HEK293 (cell line): ENCODE measurements around the gene RARRES2.

ENCODE experiments used
- CTCF ChIA-PET: fragments of 350-600 bp; formaldehyde crosslinking; extraction: SDS; loops from one replicate; lab custom pipeline; 2021; ENCODE audit warnings: antibody characterized with exemption; lab: Yijun Ruan, JAX
- POLR2A ChIA-PET: fragments of 300-600 bp; formaldehyde crosslinking; extraction: SDS; loops from one replicate; lab custom pipeline; 2020; ENCODE audit warnings: antibody characterized with exemption, inconsistent platforms; lab: Yijun Ruan, JAX
- H3K27ac ChIP-seq: fragments of 200-500 bp; sonication (Bioruptor generic); 2 replicates; pipeline ENCODE4 v1.5.1; 2014; ENCODE audit warnings: low read depth, low read length, control low read depth, inconsistent platforms; ENCODE audit errors: extremely low read depth
- H3K36me3 ChIP-seq, 2 experiments: fragments of 200-500 bp in 1 of 2; sonication (Bioruptor generic) in 1 of 2; 1 replicate in 1 of 2; 2 replicates in 1 of 2; pipeline ENCODE4 v1.5.1; 2014 to 2017; ENCODE audit warnings: inconsistent platforms in 2 of 2, low read length in 2 of 2; ENCODE audit not compliant: control insufficient read depth in 2 of 2, insufficient read depth in 1 of 2
- H3K4me1 ChIP-seq: fragments of 200-500 bp; sonication (Bioruptor generic); 2 replicates; pipeline ENCODE4 v1.5.1; 2014; ENCODE audit warnings: mild to moderate bottlenecking, low read length, inconsistent platforms; ENCODE audit not compliant: control insufficient read depth, insufficient read depth
- H3K4me3 ChIP-seq: 2 replicates; pipeline ENCODE4 v1.5.1; 2011; ENCODE audit warnings: low read depth, mild to moderate bottlenecking, control low read depth, low read length, moderate library complexity
- H3K9me3 ChIP-seq: fragments of 200-500 bp; sonication (Bioruptor generic); 2 replicates; pipeline ENCODE4 v1.5.1; 2014; ENCODE audit warnings: low read depth, low read length, inconsistent platforms; ENCODE audit not compliant: control insufficient read depth, insufficient read depth
- IKZF3 ChIP-seq: fragments of 450-650 bp; IDR thresholded peaks from 2 replicates; pipeline ENCODE4 v1.5.0; 2018; ENCODE audit warnings: missing biosample characterization, mild to moderate bottlenecking, missing genetic modification characterization, moderate library complexity
- REPIN1 ChIP-seq: fragments of 450-650 bp; formaldehyde crosslinking; IDR thresholded peaks from 2 replicates; pipeline ENCODE4 v1.5.1; 2017; ENCODE audit warnings: missing biosample characterization, missing genetic modification characterization, low read depth
- SP2 ChIP-seq: fragments of 450-650 bp; formaldehyde crosslinking; IDR thresholded peaks from 2 replicates; pipeline ENCODE4 v1.5.1; 2016; ENCODE audit warnings: missing biosample characterization, missing genetic modification characterization
- ZFHX2 ChIP-seq: fragments of 450-650 bp; formaldehyde crosslinking; conservative IDR thresholded peaks from 2 replicates; pipeline ENCODE4 v1.5.1; 2016; ENCODE audit warnings: missing biosample characterization, missing genetic modification characterization
- ZNF138 ChIP-seq: fragments of 450-650 bp; formaldehyde crosslinking; IDR thresholded peaks from 2 replicates; pipeline ENCODE4 v1.5.1; 2016; ENCODE audit warnings: missing biosample characterization, missing genetic modification characterization, borderline replicate concordance
- ZNF623 ChIP-seq: fragments of 450-650 bp; formaldehyde crosslinking; IDR thresholded peaks from 2 replicates; pipeline ENCODE4 v1.5.1; 2016; ENCODE audit warnings: missing biosample characterization, missing genetic modification characterization
- ZNF776 ChIP-seq: fragments of 450-650 bp; formaldehyde crosslinking; IDR thresholded peaks from 2 replicates; pipeline ENCODE4 v1.5.0; 2017; ENCODE audit warnings: missing biosample characterization, missing genetic modification characterization, borderline replicate concordance
- ZSCAN30 ChIP-seq: fragments of 450-650 bp; IDR thresholded peaks from 2 replicates; pipeline ENCODE4 v1.5.1; 2018; ENCODE audit warnings: missing biosample characterization, mild to moderate bottlenecking, missing genetic modification characterization, moderate library complexity
- TF ChIP-seq, protein P1 (sequence below): fragments of 450-650 bp; formaldehyde crosslinking; IDR thresholded peaks from 2 replicates; pipeline ENCODE4 v1.5.0; 2017; ENCODE audit warnings: missing biosample characterization, missing genetic modification characterization, borderline replicate concordance
- TF ChIP-seq, protein P2 (sequence below): fragments of 450-650 bp; formaldehyde crosslinking; IDR thresholded peaks from 2 replicates; pipeline ENCODE4 v1.5.1; 2016; ENCODE audit warnings: missing biosample characterization, missing genetic modification characterization
- TF ChIP-seq, protein P3 (sequence below): fragments of 450-650 bp; formaldehyde crosslinking; IDR thresholded peaks from 2 replicates; pipeline ENCODE4 v1.5.1; 2016; ENCODE audit warnings: missing biosample characterization, missing genetic modification characterization
- TF ChIP-seq, protein P4 (sequence below): fragments of 450-650 bp; formaldehyde crosslinking; IDR thresholded peaks from 2 replicates; pipeline ENCODE4 v1.5.1; 2016; ENCODE audit warnings: missing biosample characterization, missing genetic modification characterization
- TF ChIP-seq, protein P5 (sequence below): fragments of 450-650 bp; formaldehyde crosslinking; IDR thresholded peaks from 2 replicates; pipeline ENCODE4 v1.5.1; 2016; ENCODE audit warnings: missing biosample characterization, missing genetic modification characterization, low read depth
- TF ChIP-seq, protein P6 (sequence below): fragments of 450-650 bp; formaldehyde crosslinking; IDR thresholded peaks from 2 replicates; pipeline ENCODE4 v1.5.1; 2016; ENCODE audit warnings: missing biosample characterization, missing genetic modification characterization
- TF ChIP-seq, protein P7 (sequence below): fragments of 450-650 bp; formaldehyde crosslinking; IDR thresholded peaks from 2 replicates; pipeline ENCODE4 v1.5.1; 2016; ENCODE audit warnings: missing biosample characterization, missing genetic modification characterization

Gene RARRES2

DNA sequence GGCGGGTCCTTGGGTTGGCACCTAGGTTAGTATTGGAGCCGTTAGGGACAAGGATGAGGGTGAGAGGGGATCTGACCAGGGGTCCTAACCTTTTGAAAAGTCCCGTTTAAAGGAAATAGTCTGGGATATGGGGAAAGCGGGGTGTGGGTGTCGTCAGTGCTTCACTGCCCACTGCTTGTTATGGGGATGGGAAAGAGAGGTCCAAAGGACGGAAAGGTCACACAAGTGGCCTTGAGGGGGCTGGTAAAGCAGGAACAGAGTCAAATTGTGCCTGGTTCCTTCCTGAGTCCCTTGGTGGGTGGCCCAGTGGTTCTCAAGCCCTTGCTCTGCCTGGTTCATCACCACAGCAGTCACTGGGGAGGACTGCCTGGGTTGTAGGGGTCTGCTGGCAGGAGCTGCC lies 35.1 kb upstream of the RARRES2 start:
- POLR2A ChIA-PET = interaction anchor here (2.2 kb wide), 1 partner anchor 8 kb away, joined by 18 read pairs; the partner anchor contains the start of gene REPIN1
- Histone ChIP-seq H3K27ac (no peak overlapping the region), H3K36me3 (peaks cover 0 to 31% of the 10 kb centered on the region in 2 experiments; a peak in 1 of 3 replicates), H3K9me3 (no peaks in the 10 kb centered on the region), H3K4me1 (peaks cover 3% of the 10 kb centered on the region; the same call in 1 of the 2 replicates), H3K4me3 (no peak overlapping the region)
- TF ChIP-seq REPIN1 = no peak
- TF ChIP-seq, protein P1, sequence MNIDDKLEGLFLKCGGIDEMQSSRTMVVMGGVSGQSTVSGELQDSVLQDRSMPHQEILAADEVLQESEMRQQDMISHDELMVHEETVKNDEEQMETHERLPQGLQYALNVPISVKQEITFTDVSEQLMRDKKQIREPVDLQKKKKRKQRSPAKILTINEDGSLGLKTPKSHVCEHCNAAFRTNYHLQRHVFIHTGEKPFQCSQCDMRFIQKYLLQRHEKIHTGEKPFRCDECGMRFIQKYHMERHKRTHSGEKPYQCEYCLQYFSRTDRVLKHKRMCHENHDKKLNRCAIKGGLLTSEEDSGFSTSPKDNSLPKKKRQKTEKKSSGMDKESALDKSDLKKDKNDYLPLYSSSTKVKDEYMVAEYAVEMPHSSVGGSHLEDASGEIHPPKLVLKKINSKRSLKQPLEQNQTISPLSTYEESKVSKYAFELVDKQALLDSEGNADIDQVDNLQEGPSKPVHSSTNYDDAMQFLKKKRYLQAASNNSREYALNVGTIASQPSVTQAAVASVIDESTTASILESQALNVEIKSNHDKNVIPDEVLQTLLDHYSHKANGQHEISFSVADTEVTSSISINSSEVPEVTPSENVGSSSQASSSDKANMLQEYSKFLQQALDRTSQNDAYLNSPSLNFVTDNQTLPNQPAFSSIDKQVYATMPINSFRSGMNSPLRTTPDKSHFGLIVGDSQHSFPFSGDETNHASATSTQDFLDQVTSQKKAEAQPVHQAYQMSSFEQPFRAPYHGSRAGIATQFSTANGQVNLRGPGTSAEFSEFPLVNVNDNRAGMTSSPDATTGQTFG = no peak
- CTCF ChIA-PET = no interaction called here

DNA sequence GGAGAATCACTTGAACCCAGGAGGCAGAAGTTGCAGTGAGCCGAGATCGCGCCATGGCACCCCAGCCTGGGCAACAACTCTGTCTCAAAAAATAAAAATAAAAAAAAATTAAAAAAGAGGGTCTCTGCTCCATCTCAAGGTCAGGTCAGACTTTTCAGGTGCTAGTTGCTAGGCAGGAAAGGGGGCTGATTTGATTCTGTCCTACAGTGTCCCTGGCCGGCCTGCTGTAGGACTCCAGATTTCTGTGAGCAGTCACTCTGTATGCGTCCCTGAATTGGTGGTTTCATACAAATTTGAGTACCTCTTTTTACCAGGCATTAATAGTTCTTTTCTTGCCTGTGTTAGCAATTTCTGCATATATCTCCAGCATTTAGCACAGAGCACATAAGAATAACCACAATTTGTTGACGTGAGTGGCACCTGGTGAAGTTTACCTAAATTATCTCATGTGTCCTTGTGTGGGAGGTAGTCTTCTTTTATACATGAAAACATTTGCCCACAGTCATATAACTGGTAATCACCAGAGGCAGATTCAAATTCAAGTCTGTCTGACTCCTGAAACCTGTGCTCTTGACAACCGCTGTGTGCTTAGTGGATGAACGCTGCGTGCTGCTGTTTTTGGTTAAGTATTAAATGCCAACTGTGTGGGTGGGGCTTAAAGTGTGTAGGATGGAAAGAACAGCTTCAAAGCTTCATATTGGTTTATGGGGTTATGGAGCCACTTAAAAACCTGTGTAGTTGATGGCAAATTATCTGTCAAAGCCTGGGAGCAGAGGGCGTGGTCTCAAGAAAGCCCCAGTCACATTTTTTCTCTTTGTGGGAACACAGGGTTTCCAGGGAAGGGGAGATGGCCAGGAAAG lies 34.5 kb upstream of the RARRES2 start:
- H3K4me1 ChIP-seq = peaks cover 3% of the 10 kb centered on the region; the same call in 1 of the 2 replicates
- no peak for TF ChIP-seq ZNF138 (tag by site-specific recombination)
- peak; percentile 93 for TF ChIP-seq ZFHX2 (tag by site-specific recombination)
- TF ChIP-seq, protein P2, sequence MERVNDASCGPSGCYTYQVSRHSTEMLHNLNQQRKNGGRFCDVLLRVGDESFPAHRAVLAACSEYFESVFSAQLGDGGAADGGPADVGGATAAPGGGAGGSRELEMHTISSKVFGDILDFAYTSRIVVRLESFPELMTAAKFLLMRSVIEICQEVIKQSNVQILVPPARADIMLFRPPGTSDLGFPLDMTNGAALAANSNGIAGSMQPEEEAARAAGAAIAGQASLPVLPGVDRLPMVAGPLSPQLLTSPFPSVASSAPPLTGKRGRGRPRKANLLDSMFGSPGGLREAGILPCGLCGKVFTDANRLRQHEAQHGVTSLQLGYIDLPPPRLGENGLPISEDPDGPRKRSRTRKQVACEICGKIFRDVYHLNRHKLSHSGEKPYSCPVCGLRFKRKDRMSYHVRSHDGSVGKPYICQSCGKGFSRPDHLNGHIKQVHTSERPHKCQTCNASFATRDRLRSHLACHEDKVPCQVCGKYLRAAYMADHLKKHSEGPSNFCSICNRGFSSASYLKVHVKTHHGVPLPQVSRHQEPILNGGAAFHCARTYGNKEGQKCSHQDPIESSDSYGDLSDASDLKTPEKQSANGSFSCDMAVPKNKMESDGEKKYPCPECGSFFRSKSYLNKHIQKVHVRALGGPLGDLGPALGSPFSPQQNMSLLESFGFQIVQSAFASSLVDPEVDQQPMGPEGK (tag by site-specific recombination) = no peak
- no peak for TF ChIP-seq IKZF3 (tag by site-specific recombination)
- TF ChIP-seq SP2 = peak; percentile 9; the same call in 1 of the 2 replicates
- TF ChIP-seq, protein P3, sequence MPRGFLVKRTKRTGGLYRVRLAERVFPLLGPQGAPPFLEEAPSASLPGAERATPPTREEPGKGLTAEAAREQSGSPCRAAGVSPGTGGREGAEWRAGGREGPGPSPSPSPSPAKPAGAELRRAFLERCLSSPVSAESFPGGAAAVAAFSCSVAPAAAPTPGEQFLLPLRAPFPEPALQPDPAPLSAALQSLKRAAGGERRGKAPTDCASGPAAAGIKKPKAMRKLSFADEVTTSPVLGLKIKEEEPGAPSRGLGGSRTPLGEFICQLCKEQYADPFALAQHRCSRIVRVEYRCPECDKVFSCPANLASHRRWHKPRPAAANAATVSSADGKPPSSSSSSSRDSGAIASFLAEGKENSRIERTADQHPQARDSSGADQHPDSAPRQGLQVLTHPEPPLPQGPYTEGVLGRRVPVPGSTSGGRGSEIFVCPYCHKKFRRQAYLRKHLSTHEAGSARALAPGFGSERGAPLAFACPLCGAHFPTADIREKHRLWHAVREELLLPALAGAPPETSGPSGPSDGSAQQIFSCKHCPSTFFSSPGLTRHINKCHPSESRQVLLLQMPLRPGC (tag by site-specific recombination) = no peak
- no peak for TF ChIP-seq ZNF623 (tag by site-specific recombination)
- no peak for TF ChIP-seq ZSCAN30
- TF ChIP-seq, protein P4, sequence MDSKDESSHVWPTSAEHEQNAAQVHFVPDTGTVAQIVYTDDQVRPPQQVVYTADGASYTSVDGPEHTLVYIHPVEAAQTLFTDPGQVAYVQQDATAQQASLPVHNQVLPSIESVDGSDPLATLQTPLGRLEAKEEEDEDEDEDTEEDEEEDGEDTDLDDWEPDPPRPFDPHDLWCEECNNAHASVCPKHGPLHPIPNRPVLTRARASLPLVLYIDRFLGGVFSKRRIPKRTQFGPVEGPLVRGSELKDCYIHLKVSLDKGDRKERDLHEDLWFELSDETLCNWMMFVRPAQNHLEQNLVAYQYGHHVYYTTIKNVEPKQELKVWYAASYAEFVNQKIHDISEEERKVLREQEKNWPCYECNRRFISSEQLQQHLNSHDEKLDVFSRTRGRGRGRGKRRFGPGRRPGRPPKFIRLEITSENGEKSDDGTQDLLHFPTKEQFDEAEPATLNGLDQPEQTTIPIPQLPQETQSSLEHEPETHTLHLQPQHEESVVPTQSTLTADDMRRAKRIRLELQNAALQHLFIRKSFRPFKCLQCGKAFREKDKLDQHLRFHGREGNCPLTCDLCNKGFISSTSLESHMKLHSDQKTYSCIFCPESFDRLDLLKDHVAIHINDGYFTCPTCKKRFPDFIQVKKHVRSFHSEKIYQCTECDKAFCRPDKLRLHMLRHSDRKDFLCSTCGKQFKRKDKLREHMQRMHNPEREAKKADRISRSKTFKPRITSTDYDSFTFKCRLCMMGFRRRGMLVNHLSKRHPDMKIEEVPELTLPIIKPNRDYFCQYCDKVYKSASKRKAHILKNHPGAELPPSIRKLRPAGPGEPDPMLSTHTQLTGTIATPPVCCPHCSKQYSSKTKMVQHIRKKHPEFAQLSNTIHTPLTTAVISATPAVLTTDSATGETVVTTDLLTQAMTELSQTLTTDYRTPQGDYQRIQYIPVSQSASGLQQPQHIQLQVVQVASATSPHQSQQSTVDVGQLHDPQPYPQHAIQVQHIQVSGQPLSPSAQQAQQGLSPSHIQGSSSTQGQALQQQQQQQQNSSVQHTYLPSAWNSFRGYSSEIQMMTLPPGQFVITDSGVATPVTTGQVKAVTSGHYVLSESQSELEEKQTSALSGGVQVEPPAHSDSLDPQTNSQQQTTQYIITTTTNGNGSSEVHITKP (tag by site-specific recombination) = no peak
- TF ChIP-seq, protein P5, sequence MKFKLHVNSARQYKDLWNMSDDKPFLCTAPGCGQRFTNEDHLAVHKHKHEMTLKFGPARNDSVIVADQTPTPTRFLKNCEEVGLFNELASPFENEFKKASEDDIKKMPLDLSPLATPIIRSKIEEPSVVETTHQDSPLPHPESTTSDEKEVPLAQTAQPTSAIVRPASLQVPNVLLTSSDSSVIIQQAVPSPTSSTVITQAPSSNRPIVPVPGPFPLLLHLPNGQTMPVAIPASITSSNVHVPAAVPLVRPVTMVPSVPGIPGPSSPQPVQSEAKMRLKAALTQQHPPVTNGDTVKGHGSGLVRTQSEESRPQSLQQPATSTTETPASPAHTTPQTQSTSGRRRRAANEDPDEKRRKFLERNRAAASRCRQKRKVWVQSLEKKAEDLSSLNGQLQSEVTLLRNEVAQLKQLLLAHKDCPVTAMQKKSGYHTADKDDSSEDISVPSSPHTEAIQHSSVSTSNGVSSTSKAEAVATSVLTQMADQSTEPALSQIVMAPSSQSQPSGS (tag by site-specific recombination) = no peak
- TF ChIP-seq, protein P6, sequence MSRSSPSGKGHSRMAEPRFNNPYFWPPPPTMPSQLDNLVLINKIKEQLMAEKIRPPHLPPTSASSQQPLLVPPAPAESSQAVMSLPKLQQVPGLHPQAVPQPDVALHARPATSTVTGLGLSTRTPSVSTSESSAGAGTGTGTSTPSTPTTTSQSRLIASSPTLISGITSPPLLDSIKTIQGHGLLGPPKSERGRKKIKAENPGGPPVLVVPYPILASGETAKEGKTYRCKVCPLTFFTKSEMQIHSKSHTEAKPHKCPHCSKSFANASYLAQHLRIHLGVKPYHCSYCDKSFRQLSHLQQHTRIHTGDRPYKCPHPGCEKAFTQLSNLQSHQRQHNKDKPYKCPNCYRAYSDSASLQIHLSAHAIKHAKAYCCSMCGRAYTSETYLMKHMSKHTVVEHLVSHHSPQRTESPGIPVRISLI (tag by site-specific recombination) = no peak
- no peak for TF ChIP-seq ZNF776 (tag by site-specific recombination)
- TF ChIP-seq, protein P7, sequence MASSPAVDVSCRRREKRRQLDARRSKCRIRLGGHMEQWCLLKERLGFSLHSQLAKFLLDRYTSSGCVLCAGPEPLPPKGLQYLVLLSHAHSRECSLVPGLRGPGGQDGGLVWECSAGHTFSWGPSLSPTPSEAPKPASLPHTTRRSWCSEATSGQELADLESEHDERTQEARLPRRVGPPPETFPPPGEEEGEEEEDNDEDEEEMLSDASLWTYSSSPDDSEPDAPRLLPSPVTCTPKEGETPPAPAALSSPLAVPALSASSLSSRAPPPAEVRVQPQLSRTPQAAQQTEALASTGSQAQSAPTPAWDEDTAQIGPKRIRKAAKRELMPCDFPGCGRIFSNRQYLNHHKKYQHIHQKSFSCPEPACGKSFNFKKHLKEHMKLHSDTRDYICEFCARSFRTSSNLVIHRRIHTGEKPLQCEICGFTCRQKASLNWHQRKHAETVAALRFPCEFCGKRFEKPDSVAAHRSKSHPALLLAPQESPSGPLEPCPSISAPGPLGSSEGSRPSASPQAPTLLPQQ (tag by site-specific recombination) = no peak

More for the DNA sequence above, 34.5 kb upstream of the RARRES2 start:
- Histone ChIP-seq H3K27ac (no peak overlapping the region), H3K36me3 (peaks cover 0 to 38% of the 10 kb centered on the region in 2 experiments; a peak in 1 of 3 replicates), H3K4me3 (no peak overlapping the region), H3K9me3 (no peaks in the 10 kb centered on the region)
- CTCF ChIA-PET = interaction anchor here (0.7 to 1.0 kb wide), 2 partner anchors 30 to 53 kb away, joined by 3 to 4 read pairs; partner anchors contain the start of gene LRRC61
- POLR2A ChIA-PET = no interaction called here
